NCI-H146 (cell line): ENCODE data around the gene KCNC1.

Source experiments
- DNase-seq: peaks from one replicate; lab custom pipeline; 2025; lab: John Stamatoyannopoulos, UW

KCNC1 gene

DNA sequence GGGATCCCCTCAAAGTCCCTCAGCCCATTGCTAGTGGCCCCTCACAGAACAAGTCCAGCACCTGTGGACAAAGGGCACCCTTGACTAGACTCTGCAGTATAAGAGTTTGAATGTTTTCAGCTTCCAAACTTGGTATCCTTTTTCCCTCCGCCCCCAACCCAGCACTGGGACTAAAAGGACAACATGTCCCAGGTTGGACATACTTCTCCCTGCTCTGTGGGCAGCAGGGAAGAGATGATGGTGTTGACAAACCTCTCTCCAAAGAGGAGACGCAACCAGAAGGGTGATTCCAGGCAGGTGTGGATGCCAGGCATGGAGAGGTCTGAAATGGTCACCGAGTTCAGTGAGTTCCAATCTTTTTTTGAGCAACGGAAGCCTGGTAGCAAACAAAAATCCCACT, 19.7 kb upstream of the KCNC1 start:
- no peak for DNase-seq

DNA sequence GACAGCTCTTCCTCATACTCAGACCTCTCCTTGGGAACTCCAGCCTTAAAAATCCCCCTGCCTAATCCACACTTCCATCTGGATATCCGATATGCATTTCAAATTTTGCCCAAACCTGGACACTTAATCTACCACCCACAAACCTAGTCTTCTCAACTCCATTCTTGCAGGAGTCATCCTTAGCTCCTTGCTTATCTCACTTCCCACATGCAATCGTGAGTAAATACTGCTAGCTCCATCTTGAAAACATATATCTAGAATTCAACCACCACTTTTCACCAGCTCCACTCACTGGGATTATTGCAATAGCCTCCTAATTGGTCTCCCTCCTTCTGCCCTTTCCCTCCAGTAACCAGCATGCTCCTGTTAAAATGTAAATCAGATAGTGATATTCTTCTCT, 17.8 kb upstream of the KCNC1 start:
- DNase-seq, result no peak

- no peak for DNase-seq
These were observed 16.6 kb upstream of the KCNC1 start for GRCh38 chr11:17718015-17718414.

DNA sequence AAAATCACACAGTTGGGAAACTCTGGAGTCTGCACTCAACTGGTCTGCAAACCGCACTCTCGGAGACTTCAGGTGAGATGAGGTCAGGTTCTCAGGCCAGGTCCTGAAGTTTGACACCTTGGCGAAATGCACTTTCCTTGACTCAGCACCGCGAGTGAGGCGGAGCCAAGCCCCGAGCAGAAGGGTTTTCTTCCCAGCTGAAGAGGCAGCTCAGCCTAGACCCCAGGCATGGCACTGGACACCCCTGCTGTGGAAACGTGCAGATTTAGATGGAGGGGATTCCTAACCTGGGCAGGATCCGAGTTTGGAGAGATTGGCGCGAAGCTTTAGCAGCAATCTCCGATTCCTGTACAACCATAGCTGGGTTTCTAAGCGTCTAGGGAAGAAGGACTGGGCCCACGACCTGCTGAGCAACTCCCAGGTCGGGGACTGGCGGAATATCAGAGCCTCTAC, 16.0 kb upstream of the KCNC1 start:
- no peak for DNase-seq

DNA sequence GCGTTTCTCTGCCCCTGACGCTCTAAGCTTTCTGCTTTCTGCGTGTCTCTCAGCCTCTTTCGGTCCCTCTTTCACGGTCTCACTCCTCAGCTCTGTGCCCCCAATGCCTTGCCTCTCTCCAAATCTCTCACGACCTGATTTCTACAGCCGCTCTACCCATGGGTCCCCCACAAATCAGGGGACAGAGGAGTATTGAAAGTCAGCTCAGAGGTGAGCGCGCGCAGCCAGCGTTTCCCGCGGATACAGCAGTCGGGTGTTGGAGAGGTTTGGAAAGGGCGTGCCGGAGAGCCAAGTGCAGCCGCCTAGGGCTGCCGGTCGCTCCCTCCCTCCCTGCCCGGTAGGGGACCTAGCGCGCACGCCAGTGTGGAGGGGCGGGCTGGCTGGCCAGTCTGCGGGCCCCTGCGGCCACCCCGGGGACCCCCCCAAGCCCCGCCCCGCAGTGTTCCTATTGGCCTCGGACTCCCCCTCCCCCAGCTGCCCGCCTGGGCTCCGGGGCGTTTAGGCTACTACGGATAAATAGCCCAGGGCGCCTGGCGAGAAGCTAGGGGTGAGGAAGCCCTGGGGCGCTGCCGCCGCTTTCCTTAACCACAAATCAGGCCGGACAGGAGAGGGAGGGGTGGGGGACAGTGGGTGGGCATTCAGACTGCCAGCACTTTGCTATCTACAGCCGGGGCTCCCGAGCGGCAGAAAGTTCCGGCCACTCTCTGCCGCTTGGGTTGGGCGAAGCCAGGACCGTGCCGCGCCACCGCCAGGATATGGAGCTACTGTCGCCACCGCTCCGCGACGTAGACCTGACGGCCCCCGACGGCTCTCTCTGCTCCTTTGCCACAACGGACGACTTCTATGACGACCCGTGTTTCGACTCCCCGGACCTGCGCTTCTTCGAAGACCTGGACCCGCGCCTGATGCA, 15.3 kb upstream of the KCNC1 start, which contains the start of gene MYOD1:
TSS of gene MYOD1 (plus strand) at position 544 of the 910 bp plus-strand sequence. CDS start at position 756, 212 bp downstream.
- peak; percentile 85 for DNase-seq

GRCh38 chr11:17719938-17720795, 14.4 kb upstream of the KCNC1 start:
- DNase-seq, result no peak

GRCh38 chr11:17720796-17721171, 13.8 kb upstream of the KCNC1 start:
- peak; percentile 41 for DNase-seq

- DNase-seq, result peak; percentile 39
These were observed 13.2 kb upstream of the KCNC1 start for GRCh38 chr11:17721242-17721999.

DNA sequence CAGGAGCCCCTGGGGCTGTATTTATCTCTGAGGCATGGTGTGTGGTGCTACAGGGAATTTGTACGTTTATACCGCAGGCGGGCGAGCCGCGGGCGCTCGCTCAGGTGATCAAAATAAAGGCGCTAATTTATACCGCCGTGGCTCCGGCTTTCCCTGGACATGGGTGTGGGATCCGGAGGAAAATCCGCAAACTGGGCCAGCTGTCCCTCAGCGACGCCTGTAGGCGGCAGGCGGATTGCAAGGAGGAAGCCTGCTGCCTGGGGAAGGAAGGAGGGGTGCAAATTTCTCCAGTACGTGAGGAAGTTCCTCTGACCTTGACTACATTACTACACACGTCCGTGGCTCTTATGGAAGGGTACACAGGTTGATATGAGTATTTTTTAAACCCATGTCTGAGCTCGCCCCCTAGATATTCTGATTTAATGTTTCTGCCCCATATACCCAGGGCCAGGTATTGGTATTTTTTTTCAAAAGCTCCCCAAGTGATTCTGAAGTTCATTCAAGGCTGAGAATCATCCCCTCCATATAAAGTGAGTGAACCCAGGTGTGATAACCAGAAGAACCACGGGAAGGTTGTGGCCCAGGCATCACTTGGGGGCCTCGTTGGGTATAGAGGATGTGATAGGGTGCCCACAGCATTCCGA, 12.5 kb upstream of the KCNC1 start:
- peak; percentile 61 for DNase-seq

- no peak for DNase-seq
These were observed 10.3 kb upstream of the KCNC1 start for GRCh38 chr11:17724020-17724908.

GRCh38 chr11:17725174-17725573, 9.4 kb upstream of the KCNC1 start:
- no peak for DNase-seq

GRCh38 chr11:17730137-17730536, 4.4 kb upstream of the KCNC1 start:
- DNase-seq, result no peak

- DNase-seq, result peak; percentile 91
These were observed 3.7 kb upstream of the KCNC1 start for GRCh38 chr11:17730608-17731462.

DNA sequence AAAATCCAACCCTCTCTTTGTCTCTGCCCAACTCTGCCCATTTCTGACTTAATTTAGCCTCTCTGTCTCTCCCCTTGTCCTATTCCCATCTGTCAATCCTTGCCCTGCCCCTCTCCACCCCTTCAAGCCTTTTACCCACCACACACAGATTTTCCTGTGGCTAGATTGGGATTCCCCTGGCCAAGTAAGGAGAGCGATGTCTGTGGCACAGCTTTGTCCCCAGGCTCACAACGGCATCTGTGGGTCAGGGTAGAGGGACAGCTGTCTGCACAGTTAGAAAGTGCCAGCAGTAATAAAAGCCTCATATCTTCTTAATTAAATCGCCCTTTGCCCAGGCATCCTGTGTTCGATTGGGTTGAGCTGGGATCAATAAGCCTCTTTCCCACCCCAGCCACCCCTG, 1.3 kb upstream of the KCNC1 start:
- no peak for DNase-seq

DNA sequence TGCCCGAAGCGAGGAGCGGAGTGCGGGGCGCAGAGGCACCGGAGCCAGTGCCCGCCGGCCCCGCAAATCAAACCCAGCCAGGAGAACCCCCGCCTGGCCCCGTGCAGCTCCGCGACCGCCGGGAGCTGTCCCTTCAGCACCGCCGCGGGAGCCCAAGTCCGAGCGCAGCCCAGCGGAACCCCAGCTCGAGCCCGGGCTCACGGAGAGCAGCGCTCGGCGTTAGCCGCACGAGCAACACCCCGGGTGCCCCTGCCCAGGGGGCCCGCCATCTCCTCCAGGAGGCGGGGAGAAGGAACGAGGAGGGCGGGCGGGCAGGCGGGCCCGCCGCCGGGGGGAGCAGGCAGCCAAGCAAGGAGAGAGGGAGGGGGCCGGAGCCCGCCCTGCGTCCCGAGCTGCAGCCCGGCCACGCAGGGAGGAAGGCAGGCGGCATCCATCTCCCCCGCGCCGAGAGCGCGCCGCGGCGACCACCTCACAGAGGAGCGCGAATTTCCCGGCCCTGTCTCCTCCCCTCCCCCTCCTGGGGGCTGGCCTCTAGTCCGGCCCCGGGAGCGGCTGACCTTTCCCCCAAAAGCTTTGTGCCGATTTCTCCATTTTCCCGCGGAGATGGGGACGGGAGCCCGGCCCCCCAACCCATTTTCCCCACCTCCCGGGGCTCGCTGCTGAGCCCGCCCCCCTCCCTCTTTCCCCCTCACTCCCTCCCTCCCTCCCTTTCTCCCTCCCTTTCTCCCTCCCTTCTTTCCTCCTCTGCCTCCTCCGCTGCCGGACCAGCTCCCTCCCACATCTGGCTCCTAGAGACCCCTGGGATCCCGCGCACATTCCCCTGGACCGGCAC, 621 bp downstream of the KCNC1 start:
- DNase-seq, result peak; percentile 54

- no peak for DNase-seq
These were observed 1.4 kb downstream of the KCNC1 start for GRCh38 chr11:17735818-17736578.

DNA sequence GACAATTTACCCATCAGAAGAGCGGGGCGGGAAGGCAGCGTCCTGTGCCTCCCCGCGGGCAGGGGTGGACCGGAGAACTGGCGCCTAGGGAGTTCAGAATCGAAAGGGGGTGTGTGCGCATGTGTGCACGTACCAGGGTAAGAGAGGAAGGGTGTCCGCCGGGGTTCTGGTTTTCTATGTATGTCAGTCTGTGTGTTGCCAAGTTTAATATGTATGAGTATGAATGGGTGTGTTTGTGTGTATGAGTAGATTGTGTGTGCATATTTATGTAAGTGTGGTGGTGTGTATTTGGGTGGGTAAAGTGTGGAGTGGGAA, 2.0 kb downstream of the KCNC1 start:
- DNase-seq, result no peak
